Ishikawa (cell line): ENCODE results near the gene CAMK2D.

Experiments used
- CEBPB ChIP-seq: IDR thresholded peaks from 2 replicates; pipeline ENCODE4 v1.6.1; 2012
- EGR1 ChIP-seq: IDR thresholded peaks from 2 replicates; pipeline ENCODE4 v1.6.1; 2012
- RAD21 ChIP-seq: IDR thresholded peaks from 2 replicates; pipeline ENCODE4 v1.6.1; 2012; ENCODE audit warnings: low read depth
- REST ChIP-seq: IDR thresholded peaks from 2 replicates; pipeline ENCODE4 v1.6.1; 2012; ENCODE audit warnings: low read depth, mild to moderate bottlenecking
- TAF1 ChIP-seq: IDR thresholded peaks from 2 replicates; pipeline ENCODE4 v1.6.1; 2012; ENCODE audit warnings: low read depth, mild to moderate bottlenecking
- YY1 ChIP-seq: IDR thresholded peaks from 2 replicates; pipeline ENCODE4 v1.6.1; 2012; ENCODE audit warnings: low read depth
- ZBTB7A ChIP-seq: IDR thresholded peaks from 2 replicates; pipeline ENCODE4 v1.6.1; 2012; ENCODE audit warnings: low read depth

GRCh38 chr4:113741956-113742355 is 19.6 kb downstream of the CAMK2D start:
- no peak for TF ChIP-seq REST
- no peak for TF ChIP-seq EGR1
- TF ChIP-seq CEBPB: no peak
- TF ChIP-seq TAF1: no peak
- TF ChIP-seq YY1: no peak
- TF ChIP-seq ZBTB7A: no peak
- TF ChIP-seq RAD21: no peak
